GM13976 (cell line): ENCODE results near the gene TKT.

Experiments
- DNase-seq: peaks from one replicate; pipeline ENCODE4 v3.0.0; 2012; ENCODE audit warnings: low spot score
- CTCF ChIP-seq: IDR thresholded peaks from 2 replicates; pipeline ENCODE4 v1.5.1; 2012; ENCODE audit warnings: borderline replicate concordance, mild to moderate bottlenecking; ENCODE audit not compliant: insufficient read depth; ENCODE audit errors: extremely low read depth, missing control alignments, control extremely low read depth
- in situ Hi-C: fragments of 300-500 bp; cut with MboI; formaldehyde crosslinking; loops from one replicate; pipeline ENCODE4 v1.12.0; 2022; ENCODE audit warnings: low sequenced_read_pairs, mixed read lengths, inconsistent platforms; ENCODE audit not compliant: unreplicated experiment

TKT gene

GRCh38 chr3:53231532-53232511 is 24.0 kb downstream of the TKT start:
- in situ Hi-C loops = no loop called here

GRCh38 chr3:53230789-53231188 is 25.0 kb downstream of the TKT start:
- TF ChIP-seq CTCF = no peak
- in situ Hi-C loops = no loop called here
- DNase-seq = no peak

More at GRCh38 chr3:53231532-53232511, 24.0 kb downstream of the TKT start:
- no peak for TF ChIP-seq CTCF
- DNase-seq = no peak

GRCh38 chr3:53230041-53230621 is 25.7 kb downstream of the TKT start:
- in situ Hi-C loops = no loop called here
- no peak for TF ChIP-seq CTCF
- DNase-seq = no peak

- in situ Hi-C loops = no loop called here
- TF ChIP-seq CTCF = no peak
- DNase-seq = no peak
Measured at GRCh38 chr3:53229606-53230005, 26.2 kb downstream of the TKT start.

GRCh38 chr3:53229171-53229570 is 26.7 kb downstream of the TKT start:
- no peak for DNase-seq
- TF ChIP-seq CTCF = no peak
- in situ Hi-C loops = no loop called here

GRCh38 chr3:53227993-53228885 is 27.6 kb downstream of the TKT start:
- TF ChIP-seq CTCF = no peak
- DNase-seq = no peak
- in situ Hi-C loops = no loop called here
